OCI-LY1 (cell line): ENCODE data around the gene RARA.

Experiments used
- H2AFZ ChIP-seq: fragments of 200-600 bp; sonication (generic), shearing (Covaris generic); 2 replicates; pipeline ENCODE4 v1.6.0; 2014; ENCODE audit warnings: antibody characterized with exemption, mild to moderate bottlenecking, low read length
- H3F3A ChIP-seq: fragments of 200-600 bp; sonication (generic), shearing (Covaris generic); 2 replicates; pipeline ENCODE4 v1.6.0; 2014; ENCODE audit warnings: mild to moderate bottlenecking, antibody characterized with exemption, low read length, moderate library complexity; ENCODE audit not compliant: insufficient read depth
- H3K27ac ChIP-seq: fragments of 200-600 bp; sonication (generic); 2 replicates; pipeline ENCODE4 v1.5.1; 2014; ENCODE audit warnings: low read length, mixed run types, mild to moderate bottlenecking, low read depth; ENCODE audit not compliant: poor library complexity, severe bottlenecking
- H3K27me3 ChIP-seq: fragments of 200-600 bp; sonication (generic); 2 replicates; pipeline ENCODE4 v1.6.0; 2014; ENCODE audit warnings: antibody characterized with exemption, mild to moderate bottlenecking, low read length, moderate library complexity; ENCODE audit not compliant: insufficient read depth
- H3K36me3 ChIP-seq: fragments of 200-600 bp; sonication (generic); 2 replicates; pipeline ENCODE4 v1.6.1; 2014; ENCODE audit warnings: mild to moderate bottlenecking, antibody characterized with exemption, low read length, moderate library complexity, mixed read lengths; ENCODE audit not compliant: insufficient read depth
- H3K4me1 ChIP-seq: fragments of 200-600 bp; sonication (generic); 2 replicates; pipeline ENCODE4 v1.5.1; 2014; ENCODE audit warnings: mild to moderate bottlenecking, low read length, moderate library complexity; ENCODE audit not compliant: insufficient read depth, severe bottlenecking
- H3K4me2 ChIP-seq: fragments of 200-600 bp; sonication (generic), shearing (Covaris generic); 2 replicates; pipeline ENCODE4 v1.6.1; 2014; ENCODE audit warnings: low read length
- H3K4me3 ChIP-seq: fragments of 200-600 bp; sonication (generic); 2 replicates; pipeline ENCODE4 v1.5.1; 2014; ENCODE audit warnings: low read length, low read depth, mild to moderate bottlenecking, mixed read lengths; ENCODE audit not compliant: poor library complexity, severe bottlenecking
- H3K79me2 ChIP-seq: fragments of 200-600 bp; shearing (Covaris generic); 2 replicates; pipeline ENCODE4 v1.6.1; 2016; ENCODE audit warnings: mixed run types, low read length, mixed read lengths; ENCODE audit not compliant: insufficient read depth
- H3K9ac ChIP-seq: fragments of 200-600 bp; sonication (generic), shearing (Covaris generic); 2 replicates; pipeline ENCODE4 v1.6.1; 2014; ENCODE audit warnings: mild to moderate bottlenecking, low read length, mixed read lengths
- H3K9me2 ChIP-seq: fragments of 200-600 bp; sonication (generic), shearing (Covaris generic); 2 replicates; pipeline ENCODE4 v1.6.1; 2014; ENCODE audit warnings: low read depth, mild to moderate bottlenecking, low read length, mixed read lengths
- H3K9me3 ChIP-seq: fragments of 200-600 bp; shearing (Covaris generic); 2 replicates; pipeline ENCODE4 v1.6.1; 2014; ENCODE audit warnings: low read length, mixed read lengths
- H4K20me1 ChIP-seq: fragments of 200-600 bp; sonication (generic), shearing (Covaris generic); 2 replicates; pipeline ENCODE4 v1.6.0; 2016; ENCODE audit warnings: mild to moderate bottlenecking, low read length; ENCODE audit not compliant: insufficient read depth
- CTCF ChIP-seq: fragments of 200-600 bp; sonication (generic), shearing (Covaris generic); IDR thresholded peaks from 2 replicates; pipeline ENCODE4 v1.5.1; 2017; ENCODE audit warnings: mild to moderate bottlenecking, antibody characterized with exemption, low read length, moderate library complexity, mixed read lengths
- EZH2 ChIP-seq: fragments of 200-600 bp; sonication (generic), shearing (Covaris generic); IDR thresholded peaks from 2 replicates; pipeline ENCODE4 v1.8.0; 2017; ENCODE audit warnings: borderline replicate concordance, mixed run types, mild to moderate bottlenecking, antibody characterized with exemption, low read length, moderate library complexity, mixed read lengths

Gene RARA

GRCh38 chr17:40286473-40286872 is 22.5 kb upstream of the RARA start:
- H3K27ac ChIP-seq, result no peak overlapping the region
- no peaks in the 10 kb centered on the region for H3K9me3 ChIP-seq
- no peaks in the 10 kb centered on the region for H4K20me1 ChIP-seq
- H3F3A ChIP-seq, result no peaks in the 10 kb centered on the region
- H3K36me3 ChIP-seq, result peaks cover 27% of the 10 kb centered on the region
- H3K9me2 ChIP-seq, result no peaks in the 10 kb centered on the region
- no peak overlapping the region for H3K4me2 ChIP-seq
- no peak overlapping the region for H2AFZ ChIP-seq
- no peak overlapping the region; the same call in 1 of the 2 replicates for H3K9ac ChIP-seq
- no peak overlapping the region for H3K4me3 ChIP-seq
- peaks cover 16% of the 10 kb centered on the region; the same call in 1 of the 2 replicates for H3K79me2 ChIP-seq
- peaks cover 27% of the 10 kb centered on the region for H3K4me1 ChIP-seq
- TF ChIP-seq CTCF, result no peak
- TF ChIP-seq EZH2, result no peak
- H3K27me3 ChIP-seq, result no peaks in the 10 kb centered on the region

- H4K20me1 ChIP-seq, result no peaks in the 10 kb centered on the region
- TF ChIP-seq CTCF, result no peak
- no peak for TF ChIP-seq EZH2
- H3K4me2 ChIP-seq, result peak overlapping the region; percentile 61
- no peaks in the 10 kb centered on the region for H3K27me3 ChIP-seq
- peaks cover 16% of the 10 kb centered on the region; the same call in 1 of the 2 replicates for H3K79me2 ChIP-seq
- H3F3A ChIP-seq, result no peaks in the 10 kb centered on the region
- no peaks in the 10 kb centered on the region for H3K9me3 ChIP-seq
- H3K9ac ChIP-seq, result peak overlapping the region; percentile 37; the same call in 1 of the 2 replicates
- H2AFZ ChIP-seq, result no peak overlapping the region
- no peaks in the 10 kb centered on the region for H3K9me2 ChIP-seq
- H3K36me3 ChIP-seq, result peaks cover 32% of the 10 kb centered on the region
- peak overlapping the region; percentile 9 for H3K27ac ChIP-seq
- H3K4me3 ChIP-seq, result peak overlapping the region; percentile 44
- peaks cover 27% of the 10 kb centered on the region for H3K4me1 ChIP-seq
These were observed 21.9 kb upstream of the RARA start for GRCh38 chr17:40287159-40287493.

GRCh38 chr17:40287494-40288369 is 21.2 kb upstream of the RARA start, which contains the start of gene CDC6:
CDC6 (plus strand) TSS chr17:40287879; CDS start chr17:40289421, 1,542 bp downstream.
- Histone ChIP-seq H3K36me3 (peaks cover 36% of the 10 kb centered on the region), H4K20me1 (no peaks in the 10 kb centered on the region), H3K9me3 (no peaks in the 10 kb centered on the region), H3K4me2 (peak within 1 kb of the TSS; percentile 77), H3K27ac (peak within 1 kb of the TSS; percentile 81), H3K27me3 (no peaks in the 10 kb centered on the region), H2AFZ (no peak within 1 kb of the TSS), H3K4me3 (peak within 1 kb of the TSS; percentile 96), H3K9ac (peak within 1 kb of the TSS; percentile 97), H3K9me2 (no peaks in the 10 kb centered on the region), H3F3A (no peaks in the 10 kb centered on the region), H3K4me1 (peaks cover 27% of the 10 kb centered on the region), H3K79me2 (peaks cover 16% of the 10 kb centered on the region; the same call in 1 of the 2 replicates)
- TF ChIP-seq EZH2, result no peak
- no peak for TF ChIP-seq CTCF
